Measurements from ENCODE around the gene ALKBH2.

ALKBH2 gene

DNA sequence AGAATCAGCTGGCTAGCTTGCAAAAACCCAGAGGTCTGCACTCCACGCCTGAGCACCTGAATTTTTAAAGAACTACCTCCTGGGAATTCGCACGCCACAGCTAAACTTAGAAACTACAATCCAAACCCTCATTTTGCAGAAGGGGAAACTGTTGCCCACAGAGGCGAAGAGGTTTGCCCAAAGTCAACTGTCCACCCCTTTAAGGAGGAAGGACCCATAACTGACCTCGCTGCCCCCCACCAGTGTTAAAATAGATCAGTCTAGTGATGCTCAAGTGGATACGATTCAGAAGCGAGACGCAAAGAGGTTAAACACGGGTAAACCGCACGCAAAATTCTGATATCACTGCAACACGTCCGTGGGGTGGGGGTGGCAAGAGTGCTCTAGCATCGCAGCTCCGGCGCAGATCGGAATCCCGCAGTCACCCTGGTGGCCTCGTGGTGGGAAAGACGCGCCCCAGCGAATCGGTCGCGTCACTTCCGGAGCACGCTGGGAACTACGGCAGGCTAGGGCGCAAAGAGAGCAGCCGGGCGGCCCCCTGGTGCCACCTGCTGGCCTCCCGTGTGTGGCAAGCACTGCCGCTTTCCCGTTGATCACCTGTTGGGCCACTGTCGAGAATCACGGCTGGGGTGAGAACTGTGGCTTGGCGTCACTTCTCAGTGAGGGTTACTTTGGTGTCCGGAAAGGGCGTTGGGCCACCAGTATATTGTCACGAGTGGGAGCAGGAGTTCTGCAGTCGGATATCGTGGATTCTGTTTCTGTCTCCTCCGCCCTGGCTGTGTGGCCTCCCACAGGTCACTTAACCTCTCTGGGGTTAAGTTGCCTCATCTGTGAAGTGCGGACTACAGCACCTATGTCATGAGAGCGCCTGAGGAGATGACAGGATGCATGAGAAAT is at the start of gene ALKBH2:
Gene ALKBH2 (minus strand): TSS at position 451 of the 897 bp plus-strand sequence. CDS start 686 bp downstream, outside the sequence.
- DNase-seq, result peak; percentile 94

- no peak for DNase-seq
Observed at GRCh38 chr12:109140560-109140959, 47.3 kb upstream of the ALKBH2 start.

DNA sequence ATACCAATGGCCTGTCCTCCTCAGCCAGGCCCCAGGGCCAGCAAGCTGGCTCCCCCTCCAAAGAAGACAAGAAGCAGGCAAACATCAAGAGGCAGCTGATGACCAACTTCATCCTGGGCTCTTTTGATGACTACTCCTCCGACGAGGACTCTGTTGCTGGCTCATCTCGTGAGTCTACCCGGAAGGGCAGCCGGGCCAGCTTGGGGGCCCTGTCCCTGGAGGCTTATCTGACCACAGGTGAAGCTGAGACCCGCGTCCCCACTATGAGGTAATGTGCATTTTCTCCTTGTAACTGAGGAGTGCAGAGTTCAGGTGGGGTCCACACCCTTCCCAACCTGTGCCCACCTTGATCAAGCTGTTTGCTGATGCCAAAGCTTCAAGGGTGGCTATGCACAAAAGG is 46.5 kb upstream of the ALKBH2 start:
- no peak for DNase-seq

DNA sequence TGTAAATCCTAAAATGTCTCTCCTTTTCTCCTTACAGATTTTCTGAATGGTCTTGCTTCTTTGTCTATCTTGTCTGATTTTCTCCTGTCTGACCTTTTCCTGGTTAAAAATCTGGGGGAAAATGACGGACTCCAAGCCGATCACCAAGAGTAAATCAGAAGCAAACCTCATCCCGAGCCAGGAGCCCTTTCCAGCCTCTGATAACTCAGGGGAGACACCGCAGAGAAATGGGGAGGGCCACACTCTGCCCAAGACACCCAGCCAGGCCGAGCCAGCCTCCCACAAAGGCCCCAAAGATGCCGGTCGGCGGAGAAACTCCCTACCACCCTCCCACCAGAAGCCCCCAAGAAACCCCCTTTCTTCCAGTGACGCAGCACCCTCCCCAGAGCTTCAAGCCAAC is 46.1 kb upstream of the ALKBH2 start:
- DNase-seq, result no peak

DNA sequence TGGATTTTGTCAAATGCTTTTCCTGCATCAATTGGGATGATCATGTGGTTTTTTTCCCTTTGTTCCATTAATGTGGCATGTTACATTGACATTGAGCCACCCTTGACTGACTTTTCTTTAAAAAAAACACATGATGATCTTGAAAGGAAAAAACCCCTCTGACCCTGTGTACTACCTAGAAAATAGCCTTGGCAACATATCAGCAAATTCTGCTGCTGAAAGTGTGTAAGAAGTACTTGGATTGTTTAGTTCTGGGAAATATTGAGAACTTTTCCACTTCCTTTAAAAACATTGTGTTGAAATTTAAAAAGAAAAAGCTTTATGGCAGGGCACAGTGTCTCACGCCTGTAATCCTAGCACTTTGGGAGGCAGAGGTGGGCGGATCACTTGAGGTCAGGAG is 43.8 kb upstream of the ALKBH2 start:
- no peak for DNase-seq

GRCh38 chr12:109134186-109134917 is 41.1 kb upstream of the ALKBH2 start:
- no peak for DNase-seq

DNA sequence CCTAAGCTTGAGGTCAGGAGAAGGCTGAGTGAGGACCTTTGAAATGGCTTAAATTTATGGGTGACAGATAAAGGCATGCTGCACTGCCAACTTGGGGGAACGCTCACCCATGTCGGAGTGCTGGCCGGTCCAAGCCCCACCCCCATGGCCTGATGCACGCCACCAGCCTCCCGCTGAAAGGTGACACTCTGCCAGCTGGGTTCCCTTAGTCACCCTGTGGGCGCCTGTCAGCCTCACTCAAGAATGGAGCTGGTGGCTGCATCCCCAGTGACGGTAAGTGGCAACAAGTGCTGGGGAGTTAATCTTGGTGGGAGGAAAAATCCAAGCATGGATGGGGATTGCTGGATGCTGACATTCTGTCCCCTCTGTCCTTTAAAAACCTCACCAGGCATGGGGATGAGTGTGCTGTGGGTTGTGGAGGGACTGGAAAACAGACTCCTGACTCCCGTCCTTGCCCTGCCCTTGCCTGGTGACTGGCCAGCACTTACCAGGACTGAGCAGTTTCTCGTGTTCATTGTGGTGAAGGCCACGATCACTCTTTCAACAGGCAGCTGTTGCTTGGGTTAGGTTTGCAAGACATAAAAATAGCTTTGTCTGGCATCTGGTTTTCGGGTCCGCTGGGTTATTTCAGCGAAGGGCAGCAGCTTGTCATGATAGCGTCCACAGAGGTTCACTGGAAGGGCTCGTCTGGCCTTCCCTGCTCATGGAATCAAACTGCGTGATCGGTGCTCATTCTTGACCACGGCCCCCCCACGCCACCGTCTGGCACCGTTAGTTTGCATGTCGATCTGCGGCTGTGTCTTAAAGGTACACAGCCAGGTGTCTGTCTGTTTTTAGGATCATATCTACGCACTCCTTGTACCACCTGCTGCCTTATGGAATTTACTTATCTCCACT is 38.1 kb upstream of the ALKBH2 start:
- no peak for DNase-seq

- DNase-seq, result no peak
Observed at GRCh38 chr12:109130297-109131153, 37.3 kb upstream of the ALKBH2 start.

- no peak for DNase-seq
Observed at GRCh38 chr12:109127533-109128242, 34.4 kb upstream of the ALKBH2 start.

- no peak for DNase-seq
Observed at GRCh38 chr12:109126784-109127183, 33.5 kb upstream of the ALKBH2 start.

GRCh38 chr12:109125791-109126190 is 32.5 kb upstream of the ALKBH2 start:
- no peak for DNase-seq

GRCh38 chr12:109124878-109125648 is 31.8 kb upstream of the ALKBH2 start:
- no peak for DNase-seq

DNA sequence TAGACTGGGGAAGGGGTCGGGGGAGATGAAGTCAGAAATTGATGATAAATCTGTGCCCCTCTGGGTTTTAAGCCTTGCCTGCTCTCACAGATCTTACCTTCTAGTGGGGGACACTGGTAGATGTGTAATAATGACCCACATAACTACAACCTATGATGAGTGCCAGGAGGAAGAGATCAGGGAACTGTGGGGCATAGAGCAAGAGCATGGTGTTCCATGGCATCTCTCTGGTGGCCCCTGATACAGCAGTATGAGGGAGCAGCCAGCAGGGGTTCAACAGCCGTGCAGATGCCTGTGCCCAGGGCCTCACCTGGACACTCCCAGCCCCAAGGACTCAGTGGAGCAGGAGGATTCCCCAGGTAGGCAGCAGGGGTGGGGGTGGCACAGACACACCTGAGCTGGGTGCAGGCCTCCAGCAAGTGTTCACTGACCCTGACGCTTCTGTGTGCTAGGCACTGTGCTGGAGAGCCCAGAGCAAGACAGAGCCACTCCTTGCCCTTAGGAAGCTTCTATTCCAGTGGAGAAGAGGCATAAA is 28.1 kb upstream of the ALKBH2 start:
- no peak for DNase-seq

DNA sequence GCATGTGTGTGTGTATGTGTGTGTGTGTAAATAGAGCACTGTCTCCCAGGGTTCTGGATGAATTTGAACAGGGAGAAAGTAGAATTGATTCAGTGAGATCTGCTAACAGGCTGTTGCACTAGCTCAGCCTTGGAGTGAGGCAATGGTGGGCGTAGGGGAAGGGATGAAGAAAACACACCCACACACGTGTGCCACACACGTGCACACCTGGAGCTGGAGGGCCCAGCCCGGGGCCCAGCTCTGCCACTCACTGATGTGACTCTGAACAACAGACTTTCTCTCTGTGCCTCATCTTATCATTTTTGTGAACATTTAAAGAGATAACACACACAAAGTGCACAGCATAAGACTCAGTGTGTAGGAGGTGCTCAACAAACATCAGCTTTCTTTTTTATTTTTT is 27.3 kb upstream of the ALKBH2 start:
- no peak for DNase-seq

GRCh38 chr12:109120095-109120494 is 26.8 kb upstream of the ALKBH2 start:
- no peak for DNase-seq

GRCh38 chr12:109116611-109116949 is 23.3 kb upstream of the ALKBH2 start:
- DNase-seq, result no peak

DNA sequence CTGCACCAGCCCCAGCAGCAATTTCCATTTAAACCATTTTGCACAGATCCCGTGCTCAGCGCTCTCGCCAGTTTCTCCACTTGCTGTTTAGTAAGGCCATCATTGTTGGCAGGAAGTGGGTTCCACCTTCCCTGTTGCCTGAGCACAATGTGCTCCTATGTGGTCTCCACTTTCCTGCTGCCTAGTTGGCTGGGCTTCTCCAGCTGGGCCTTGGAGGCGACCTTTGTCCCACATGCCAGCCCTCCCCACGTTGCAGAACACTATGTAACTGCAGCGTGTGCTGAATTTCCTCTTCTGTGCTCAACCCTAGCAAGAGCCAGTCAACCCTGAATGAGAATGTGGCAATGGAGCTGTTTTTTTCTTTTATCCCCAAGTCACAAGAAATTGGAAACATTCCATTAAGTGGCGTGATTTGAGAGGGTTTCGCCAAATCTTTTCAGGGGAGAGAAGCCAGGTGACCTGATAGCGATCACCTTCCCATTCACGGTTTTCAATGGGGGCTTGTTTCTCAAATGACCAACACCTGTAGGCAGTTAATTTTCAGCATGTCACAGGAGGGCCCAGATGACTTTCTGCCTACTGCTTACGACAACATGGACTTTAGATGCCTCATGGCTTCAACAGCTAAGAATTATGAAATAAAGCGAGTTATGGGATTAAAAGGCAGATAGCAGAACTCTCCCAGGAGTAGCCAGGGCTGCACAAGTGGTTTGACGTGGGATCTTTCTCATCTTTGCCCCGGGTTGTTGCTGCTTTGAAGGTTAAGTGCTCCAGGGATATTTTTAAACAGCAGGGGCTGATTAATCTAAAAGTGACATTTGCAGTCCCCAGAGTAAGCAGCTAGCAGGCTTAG is 22.7 kb upstream of the ALKBH2 start, which contains the start of gene ACACB:
Gene ACACB (plus strand): TSS at position 830 of the 853 bp plus-strand sequence. CDS start 22,819 bp downstream, outside the sequence.
- no peak for DNase-seq

DNA sequence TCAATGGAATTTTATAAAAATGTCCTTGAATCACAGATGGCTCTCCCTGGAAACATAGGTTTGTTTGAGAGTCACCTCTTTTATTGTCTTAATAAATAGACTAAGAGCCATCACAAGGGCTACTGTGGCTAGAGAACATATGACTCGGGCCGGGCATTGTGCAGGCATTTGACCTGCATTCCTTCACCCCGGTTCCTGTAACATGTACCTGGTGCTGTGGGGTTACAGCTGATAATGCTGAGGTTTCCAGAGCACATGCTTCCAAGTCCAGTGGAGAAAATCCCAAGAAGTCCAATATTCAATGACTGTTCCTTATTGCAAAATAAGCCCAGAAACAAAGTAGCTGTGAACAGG is 22.1 kb upstream of the ALKBH2 start:
- no peak for DNase-seq

- no peak for DNase-seq
Observed at GRCh38 chr12:109114644-109115043, 21.4 kb upstream of the ALKBH2 start.
